Measurements from ENCODE around the gene ALOX5AP.

ALOX5AP gene

DNA sequence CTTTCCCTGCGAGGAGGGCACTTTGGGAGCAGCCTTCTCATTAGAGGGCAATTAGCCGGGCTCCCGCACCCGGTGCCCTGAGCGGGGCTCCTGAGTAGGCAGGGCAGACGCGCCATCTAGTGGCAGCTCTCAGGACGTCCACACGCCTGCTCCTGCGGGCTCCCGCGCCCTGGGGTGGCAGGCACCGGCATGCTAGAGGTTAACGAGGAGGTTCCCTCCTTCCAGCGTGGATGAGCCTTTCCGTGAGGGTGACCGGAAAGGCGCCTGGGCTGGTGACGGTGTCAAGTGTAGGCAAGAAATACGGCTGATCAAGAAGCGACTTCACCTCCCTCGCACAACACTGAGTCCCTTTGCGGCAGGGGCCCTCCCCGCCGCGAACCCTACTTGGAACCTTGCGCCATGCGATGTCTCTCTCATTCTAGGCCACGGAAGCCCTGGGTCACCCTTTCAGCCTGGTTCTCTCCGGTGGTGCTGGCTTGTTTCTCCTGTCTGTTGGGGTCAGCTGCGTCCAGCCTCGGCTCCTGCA, 67.7 kb downstream of the ALOX5AP start:
- DNase-seq = peak; percentile 91

DNA sequence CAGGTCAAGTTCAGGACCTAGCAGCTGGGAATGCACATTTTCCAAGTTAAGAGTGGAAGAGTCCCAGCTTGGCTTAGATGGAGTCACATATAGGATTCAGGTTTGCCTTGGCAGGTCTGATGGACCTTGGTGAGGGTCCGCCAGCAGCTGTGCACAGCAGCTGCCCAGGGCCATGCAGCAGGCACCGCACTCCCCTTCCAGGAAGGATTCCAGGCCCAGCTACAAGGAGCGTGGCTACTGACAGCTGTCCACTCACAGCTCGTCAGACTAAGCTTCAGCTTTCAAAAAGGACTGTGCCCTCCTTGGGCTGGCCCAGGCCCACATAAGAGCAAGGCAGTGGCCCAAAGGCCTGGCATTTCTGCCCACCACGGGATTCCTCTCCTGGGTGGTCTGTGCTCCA, 68.4 kb downstream of the ALOX5AP start:
- DNase-seq = no peak

DNA sequence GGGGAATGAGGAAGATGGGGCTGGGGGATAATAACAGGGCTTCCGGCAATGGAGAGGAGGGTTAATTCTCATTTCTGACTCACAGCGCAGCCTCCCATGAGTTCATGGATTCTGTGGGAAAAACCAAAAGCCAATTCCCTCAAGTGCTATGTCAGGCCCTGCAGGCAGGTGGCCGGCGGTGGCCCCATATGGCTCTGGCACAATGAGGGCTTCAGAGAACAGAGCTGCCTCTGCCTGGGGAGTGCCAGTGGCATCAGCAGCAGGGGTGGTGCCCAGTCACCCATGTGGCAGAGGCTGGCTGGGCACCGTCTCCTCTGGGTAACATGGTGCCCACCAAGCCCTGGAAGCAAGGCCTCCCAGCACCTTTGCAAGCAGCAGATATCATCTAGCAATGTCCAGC, 69.1 kb downstream of the ALOX5AP start:
- no peak for DNase-seq

DNA sequence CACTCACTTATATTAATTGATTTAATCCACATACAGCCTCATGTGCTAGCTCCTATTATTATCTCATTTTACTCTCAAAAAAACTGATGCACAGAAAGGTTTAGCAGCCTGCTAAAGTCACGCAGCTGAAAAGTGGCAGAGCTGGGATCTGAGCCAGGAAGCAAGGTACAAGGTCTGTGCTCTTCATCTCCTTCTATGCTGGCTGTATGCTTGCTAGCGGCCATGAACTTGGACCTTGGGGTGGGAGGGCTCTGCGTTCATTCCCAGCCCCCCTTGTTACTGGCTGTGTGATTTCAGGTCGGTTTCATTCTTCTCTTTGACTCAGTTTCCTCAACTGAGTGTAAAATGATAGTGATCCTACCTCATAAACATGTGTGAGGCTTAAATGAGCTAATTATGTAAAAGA, 69.8 kb downstream of the ALOX5AP start:
- no peak for DNase-seq

DNA sequence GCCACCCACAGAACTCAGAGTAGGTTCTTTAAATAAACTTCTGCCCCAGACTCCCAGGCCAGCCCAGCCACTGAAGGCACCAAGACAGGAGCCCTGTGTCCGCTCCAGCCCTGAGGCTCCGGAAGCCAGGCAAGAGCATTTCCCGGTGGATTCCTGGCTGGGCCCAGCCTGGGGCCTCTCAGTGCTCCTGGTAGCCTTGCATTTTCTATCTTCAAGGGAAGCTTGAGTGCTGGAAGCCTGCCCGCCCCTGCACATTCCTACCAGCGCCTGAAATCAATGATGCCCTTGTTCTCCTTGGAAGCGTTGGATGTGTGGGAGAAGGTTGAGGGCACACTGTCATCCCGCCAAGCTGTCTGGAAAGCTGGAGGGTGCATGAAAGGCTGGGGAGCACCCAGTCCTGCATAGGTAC, 70.3 kb downstream of the ALOX5AP start:
- DNase-seq = no peak

DNA sequence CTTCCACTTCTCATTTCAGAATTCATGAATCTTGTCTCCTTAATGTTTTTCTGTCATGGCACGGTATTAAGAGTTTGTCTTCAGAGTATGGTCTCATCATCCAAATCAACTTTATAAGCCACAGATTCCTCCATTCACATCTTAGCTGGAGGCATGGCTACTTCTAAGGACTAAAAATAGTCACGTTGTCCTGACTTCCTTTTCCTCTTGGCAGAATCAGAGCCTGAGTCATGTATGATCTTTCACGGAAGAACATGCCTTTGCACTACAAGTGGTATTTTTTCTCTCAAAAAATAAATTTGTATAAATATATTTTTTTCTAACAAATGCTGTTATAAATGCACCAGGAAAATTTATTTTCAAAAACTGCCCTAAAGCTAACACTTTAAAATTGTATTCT, 71.4 kb downstream of the ALOX5AP start:
- DNase-seq = no peak

DNA sequence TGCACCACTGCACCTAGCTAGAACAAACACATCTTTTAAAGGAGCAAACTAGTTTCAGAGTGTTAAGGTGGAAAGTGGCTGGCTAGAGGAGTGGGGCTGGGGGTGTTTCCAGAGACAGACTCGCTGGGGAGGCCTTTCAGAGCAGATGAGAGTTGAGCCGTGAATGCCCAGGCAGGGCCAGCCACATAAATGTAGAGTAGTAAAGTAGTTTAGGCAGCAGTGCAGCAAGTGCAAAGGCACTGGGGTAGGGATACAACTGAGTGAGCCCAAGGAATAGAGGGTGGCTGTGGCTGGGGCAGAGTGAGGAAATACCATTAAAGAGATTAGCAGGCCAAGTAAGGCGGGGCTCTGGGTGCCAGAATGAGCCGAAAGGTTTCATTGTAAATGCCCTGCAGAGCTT, 72.0 kb downstream of the ALOX5AP start:
- no peak for DNase-seq

DNA sequence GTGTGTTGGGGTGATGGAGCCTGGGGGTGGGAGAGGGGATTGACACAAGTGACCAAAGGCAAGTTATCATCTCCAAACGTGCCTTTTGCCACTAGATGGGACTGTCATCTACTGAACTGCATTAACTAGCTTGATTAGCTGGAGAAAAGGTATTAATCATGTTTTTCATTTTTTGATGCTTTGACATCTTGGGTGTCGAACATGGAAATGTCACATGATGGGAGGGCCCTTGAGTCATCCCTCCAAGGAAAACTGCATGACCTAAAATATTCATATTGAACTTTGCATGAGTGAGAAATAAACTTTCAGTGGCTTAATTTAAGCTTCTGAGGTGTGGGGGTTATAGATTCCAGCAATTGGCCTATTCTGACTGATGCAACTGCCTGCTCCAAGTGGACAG, 73.3 kb downstream of the ALOX5AP start:
- no peak for DNase-seq

DNA sequence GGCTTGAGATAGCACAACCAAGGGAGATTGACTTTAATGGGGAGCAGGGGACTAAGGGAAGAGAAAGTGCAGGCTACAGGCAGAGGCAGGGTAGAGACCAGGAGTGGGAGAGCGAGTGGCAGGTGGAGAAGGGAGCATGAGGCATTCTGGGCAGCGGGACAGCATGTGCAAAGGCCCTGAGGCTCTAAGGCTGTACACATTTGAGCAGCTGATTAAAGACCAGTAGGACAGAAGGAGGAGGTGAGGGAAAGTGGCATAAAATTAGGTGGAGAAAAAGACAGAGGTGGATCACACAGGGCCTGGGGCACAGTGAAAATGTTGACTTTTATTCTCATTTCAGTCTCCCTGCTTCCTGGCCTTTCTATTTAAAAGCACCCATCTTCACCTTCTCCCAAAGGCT, 74.4 kb downstream of the ALOX5AP start:
- no peak for DNase-seq

DNA sequence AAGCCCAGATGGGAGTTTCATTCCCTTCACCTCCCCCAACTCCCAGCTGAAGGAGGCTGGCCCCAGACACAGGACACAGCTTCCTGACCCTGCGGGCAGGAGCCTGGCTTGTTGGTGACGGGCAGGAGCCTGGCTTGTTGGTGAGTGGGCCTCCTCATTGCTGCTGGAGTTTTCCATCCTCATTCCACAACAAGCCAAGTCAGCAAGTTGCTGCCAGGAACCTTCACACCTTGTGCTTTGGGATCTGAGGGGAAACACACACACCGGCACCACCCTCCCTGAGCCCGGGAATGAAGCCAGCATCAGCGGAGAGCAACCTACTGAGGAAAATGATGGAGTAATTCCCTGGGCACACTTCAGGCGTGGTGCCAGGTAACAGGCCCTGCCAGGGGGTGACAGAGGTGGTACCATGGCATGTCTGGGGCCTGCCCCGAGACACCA, 74.9 kb downstream of the ALOX5AP start:
- DNase-seq = no peak

DNA sequence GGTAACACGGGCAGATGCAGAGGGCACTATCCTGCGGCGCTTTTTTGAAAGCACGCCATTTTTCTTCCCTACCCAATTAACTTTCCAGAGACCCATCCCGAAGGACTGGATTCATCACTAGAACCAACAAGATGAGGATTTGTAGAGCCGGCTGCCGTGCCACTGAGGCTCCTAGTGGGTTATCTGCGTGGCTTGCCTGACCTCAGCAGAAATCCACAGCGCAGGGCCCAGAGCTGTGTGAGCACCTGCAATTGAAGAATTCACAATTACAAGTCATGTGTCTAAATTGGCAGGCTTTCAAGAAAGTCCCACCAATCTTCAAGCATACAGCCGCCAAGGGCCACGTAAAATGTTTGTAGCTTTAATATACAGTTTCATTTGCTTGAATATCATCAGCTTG, 75.5 kb downstream of the ALOX5AP start:
- no peak for DNase-seq
